HG03139 (cell line): ENCODE data around the gene TSPO.

Experiments used
- ATAC-seq: cut with Tn5 transposase; IDR thresholded peaks from one replicate; pipeline ENCODE4 v1.9.1; 2021; ENCODE audit not compliant: unreplicated experiment

Gene TSPO

GRCh38 chr22:43199541-43199940, 48.2 kb downstream of the TSPO start:
- ATAC-seq = no peak

- ATAC-seq = no peak
These were observed 48.7 kb downstream of the TSPO start for GRCh38 chr22:43200031-43200430.

GRCh38 chr22:43200555-43200954, 49.2 kb downstream of the TSPO start:
- no peak for ATAC-seq

- no peak for ATAC-seq
These were observed 50.3 kb downstream of the TSPO start for GRCh38 chr22:43201486-43202219.

- ATAC-seq = no peak
These were observed 51.0 kb downstream of the TSPO start for GRCh38 chr22:43202326-43202725.

- no peak for ATAC-seq
These were observed 51.5 kb downstream of the TSPO start for GRCh38 chr22:43202756-43203410.

GRCh38 chr22:43203471-43203981, 52.2 kb downstream of the TSPO start:
- no peak for ATAC-seq

GRCh38 chr22:43205261-43205691, 53.9 kb downstream of the TSPO start:
- ATAC-seq = no peak

- no peak for ATAC-seq
These were observed 54.6 kb downstream of the TSPO start for GRCh38 chr22:43205748-43206508.

GRCh38 chr22:43206509-43207161, 55.3 kb downstream of the TSPO start:
- ATAC-seq = no peak

- ATAC-seq = no peak
These were observed 56.0 kb downstream of the TSPO start for GRCh38 chr22:43207386-43207785.

- no peak for ATAC-seq
These were observed 56.7 kb downstream of the TSPO start for GRCh38 chr22:43207849-43208702.

- no peak for ATAC-seq
These were observed 57.6 kb downstream of the TSPO start for GRCh38 chr22:43208703-43209522.

- ATAC-seq = no peak
These were observed 58.1 kb downstream of the TSPO start for GRCh38 chr22:43209523-43209890.

GRCh38 chr22:43209971-43210370, 58.6 kb downstream of the TSPO start:
- ATAC-seq = no peak

GRCh38 chr22:43210631-43211515, 59.5 kb downstream of the TSPO start:
- no peak for ATAC-seq

GRCh38 chr22:43211941-43212433, 60.6 kb downstream of the TSPO start:
- no peak for ATAC-seq

- no peak for ATAC-seq
These were observed 61.1 kb downstream of the TSPO start for GRCh38 chr22:43212434-43212952.
